CD1c-positive myeloid dendritic cell (primary cell): ENCODE results near the gene ZEB2.

ENCODE experiments used
- DNase-seq: peaks from one replicate; pipeline ENCODE4 v3.0.0-alpha.2; 2016; ENCODE audit errors: extremely low spot score

ZEB2 gene

DNA sequence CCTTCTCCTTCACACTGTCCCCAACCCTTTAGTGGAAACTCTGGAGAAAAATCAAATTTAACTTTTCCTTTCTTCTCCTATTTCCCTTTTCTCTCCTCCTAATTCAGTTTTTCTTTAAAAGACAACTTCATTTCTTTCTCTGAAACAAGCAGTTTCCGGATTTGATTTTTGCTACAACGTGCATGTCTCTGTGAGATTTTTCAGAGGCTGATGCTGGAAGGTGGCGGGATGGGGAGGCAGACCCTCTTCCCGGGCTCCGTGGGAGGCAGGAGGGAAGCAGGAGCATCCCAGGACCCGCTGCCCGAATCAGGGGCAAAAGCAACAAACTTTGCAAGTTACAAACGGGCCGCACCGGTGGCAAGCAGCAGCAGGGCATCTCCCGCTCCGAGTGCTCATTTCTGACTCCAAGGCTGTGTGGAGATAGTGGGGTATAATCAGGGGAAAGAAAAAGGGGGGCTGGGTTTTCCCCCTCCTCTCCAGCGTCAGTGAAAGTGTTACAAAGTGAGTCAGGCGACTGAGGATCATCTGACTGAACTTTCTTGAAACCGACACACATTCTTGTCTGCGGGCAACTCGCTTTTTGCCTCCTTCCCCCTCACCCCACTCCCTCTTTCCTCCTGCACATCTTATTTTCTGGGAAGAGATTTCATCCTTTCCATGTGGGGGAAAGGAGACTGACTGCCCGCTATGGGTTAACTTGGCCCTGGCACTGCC is 6.4 kb downstream of the ZEB2 start:
- DNase-seq: no peak

DNA sequence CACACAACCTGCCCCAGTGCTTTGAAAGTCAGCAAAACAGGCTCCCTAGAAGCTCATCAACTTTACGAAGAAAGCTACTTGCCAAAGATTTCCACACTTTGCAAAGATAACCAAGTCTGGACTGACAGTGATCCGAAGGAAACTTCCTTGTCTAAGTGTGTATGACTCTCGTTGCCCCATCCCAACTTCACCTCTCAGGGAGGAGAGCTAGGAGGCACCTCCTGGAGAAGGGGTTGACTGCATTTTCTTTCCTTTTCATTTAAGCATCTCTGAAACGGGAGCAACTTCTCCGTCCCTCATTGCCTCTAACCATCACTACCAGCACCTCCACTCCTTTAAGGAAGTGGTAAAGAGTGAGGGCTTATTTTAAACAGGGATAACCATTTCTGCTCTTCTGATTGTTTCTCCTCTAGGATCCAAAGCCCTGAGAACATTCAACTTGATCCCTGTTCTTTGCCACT is 7.0 kb downstream of the ZEB2 start:
- DNase-seq: no peak

DNA sequence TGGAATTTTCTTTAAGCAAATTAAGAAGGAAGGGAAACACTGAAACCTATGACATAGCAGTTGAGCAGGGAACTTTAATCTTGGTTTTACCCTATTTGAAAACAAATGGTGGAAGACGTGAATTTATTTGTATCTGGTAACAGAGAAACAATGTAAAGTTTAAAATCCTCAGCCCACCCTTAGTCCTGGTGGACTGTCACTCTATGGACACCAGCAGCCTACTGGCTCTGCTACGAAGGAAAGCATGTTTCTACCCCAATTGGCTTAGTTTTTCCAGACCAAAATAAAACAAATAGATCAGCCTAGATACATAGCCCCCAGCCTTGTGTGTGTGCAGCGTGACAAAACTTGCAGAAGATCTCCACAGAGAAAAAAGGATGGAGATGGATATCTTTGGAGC is 7.4 kb downstream of the ZEB2 start:
- DNase-seq: no peak

DNA sequence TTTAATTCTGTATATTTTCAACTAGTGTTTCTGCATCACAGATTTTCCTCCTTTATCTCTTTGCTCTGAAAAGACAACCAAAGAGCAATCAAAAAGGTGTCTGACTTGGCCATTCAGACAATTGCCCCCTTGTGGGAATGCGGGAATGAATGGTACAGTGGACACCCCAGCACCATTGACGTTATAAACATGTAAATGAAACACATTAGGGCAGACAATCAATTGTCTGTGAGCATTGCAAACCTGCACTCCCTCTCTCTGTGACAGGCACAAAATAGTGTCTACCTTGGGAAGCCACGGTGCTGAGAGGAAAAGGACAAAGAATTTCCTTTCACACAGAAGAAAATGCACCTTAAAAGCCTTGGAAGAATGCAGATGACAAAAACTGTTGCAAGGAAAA is 8.0 kb downstream of the ZEB2 start:
- DNase-seq: no peak

DNA sequence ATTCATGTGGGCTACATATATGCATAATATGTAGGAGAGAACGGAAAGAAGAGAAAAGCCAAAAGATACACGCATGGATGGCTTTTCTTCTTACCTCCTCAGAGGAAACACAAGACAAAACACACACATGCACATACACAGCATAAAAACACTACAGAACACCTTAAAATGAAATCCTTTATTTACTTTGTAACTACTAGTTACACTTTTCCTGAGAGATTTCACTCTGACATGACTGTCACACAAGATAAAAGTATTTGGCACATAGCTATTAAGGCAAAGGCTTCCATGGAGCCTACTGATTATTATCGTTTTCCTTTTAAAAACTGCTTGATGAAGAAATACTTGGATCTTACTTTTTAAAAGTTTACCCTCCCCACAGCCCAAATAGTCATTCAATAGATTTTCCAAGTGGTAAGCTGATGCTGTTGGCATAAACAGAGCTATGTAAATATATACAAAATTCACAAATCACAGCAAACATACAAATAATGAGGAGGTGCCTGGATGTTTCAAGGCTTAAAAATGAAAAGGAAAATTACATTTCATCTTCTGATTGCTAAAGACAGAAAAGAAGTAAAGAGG is 8.6 kb downstream of the ZEB2 start:
- no peak for DNase-seq

DNA sequence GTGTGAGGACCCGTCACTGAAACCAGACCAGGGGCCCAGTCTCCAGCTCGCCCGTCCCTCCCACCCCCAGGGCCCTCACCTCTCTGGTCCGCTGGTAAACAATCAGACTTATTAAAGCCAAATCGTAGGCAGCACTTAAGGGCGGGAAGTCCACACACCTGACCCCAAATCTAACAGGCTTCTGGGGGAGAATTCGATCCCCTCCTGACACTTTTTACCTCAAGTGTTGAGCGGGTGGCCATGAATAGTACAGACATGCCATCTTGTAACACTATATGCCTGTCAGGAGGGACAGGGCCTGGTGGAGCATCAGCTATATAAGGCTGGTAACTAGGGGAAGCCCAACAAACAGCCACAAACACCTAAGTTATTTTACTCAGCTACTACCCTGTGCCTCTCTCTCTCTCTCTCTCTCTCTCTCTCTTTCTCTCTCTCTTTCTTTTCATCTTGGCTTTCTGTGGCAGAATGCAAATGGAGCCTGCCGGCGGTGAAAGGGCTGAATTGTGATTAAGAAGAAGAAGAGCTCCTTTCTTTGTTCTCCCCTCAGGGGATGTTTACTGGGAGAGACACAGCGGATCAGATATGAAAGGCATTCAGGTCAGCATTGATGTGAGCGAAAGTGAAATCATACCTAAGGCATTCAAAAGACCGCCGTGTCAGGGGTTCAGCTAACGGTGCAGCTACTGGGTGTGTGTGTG is 9.5 kb downstream of the ZEB2 start:
- peak; percentile 59 for DNase-seq

DNA sequence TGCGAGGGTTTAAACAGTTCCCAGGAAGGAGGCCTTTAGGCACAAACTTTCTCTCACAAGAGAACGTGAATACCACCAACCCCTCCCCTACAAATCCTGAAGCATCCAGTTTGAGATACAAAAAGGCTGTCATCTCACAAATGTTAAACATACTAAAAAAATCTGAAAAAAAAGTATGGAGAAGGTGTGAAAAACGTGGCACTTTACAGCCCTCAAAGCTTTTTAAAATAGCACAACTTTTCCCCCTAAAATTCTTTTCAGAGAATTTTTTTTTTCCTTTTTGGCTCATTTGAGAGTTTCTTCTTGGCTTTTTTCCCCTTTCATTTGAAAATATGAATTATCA is 10.1 kb downstream of the ZEB2 start:
- DNase-seq: no peak

DNA sequence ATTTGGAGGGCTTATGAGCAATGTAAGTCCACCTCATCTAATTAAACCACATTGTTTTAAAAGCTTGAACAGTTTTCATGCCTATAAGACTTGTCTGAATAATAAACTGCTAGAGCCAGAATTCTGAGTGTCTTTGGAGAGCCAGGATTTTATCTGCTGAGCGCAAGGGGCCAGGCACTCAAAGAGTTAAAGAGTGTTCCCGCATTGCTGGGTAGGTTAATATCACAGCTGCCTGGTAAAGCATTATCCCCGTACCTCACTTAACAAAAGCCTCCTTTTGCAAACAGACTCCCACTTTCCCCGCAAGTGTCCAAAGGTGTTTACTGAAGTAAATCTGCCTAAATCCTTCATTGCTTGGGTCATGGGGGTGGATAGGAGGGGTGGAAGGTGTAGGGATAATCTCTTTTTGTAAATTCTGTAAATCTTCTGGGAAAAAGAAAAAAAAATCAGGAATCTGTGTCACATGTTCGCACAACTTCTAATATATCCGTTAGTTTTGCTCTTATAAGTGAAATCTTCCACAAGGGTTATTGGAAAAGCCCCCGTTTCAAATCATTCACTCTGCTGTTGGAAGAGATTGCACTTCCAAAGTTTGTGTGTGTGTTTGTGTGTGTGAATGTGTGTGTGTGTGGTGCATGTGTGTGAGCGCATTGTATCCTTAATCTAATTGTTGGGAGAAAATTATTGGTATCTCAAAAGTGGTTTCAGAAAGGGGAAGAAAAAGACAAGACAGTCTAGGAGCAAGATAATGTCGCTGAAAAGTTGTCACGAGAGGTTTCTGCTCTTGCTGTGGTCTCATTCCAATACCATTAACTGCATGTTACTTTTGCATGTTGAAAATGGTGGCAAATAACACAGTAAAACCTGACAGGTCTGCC is 10.7 kb downstream of the ZEB2 start:
- DNase-seq: peak; percentile 66

DNA sequence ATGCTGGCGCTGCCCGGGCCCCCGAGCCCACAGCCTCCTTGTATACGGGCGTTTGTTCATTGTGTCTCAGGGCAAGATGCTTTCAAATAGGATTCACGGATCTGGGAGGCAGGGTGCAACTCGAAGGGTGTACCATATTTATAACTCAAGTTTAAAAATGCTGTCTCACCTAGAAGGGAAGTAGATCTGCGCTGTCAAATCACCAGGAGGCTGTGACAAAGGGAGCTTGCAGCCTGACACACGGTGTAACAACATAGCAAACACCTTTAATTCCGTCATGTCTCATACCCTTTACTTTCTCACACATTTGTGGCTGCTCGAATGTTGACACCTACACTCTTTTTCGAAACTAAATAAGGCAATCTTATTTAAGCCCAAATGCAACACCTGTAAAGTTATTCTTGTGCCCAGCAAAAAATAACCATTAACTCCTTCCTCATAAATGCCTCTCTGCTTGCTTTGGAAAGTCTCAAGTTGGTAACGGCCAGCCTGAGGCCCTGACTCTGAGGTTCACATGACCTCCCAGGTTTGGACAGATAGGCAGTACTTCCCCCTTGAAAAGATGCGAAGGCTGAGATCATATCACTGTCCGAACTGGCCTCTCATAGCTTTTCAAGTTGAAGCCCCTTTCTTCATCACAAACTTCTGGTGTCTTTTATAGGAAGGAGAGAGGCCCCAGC is 11.6 kb downstream of the ZEB2 start:
- DNase-seq: peak; percentile 74

DNA sequence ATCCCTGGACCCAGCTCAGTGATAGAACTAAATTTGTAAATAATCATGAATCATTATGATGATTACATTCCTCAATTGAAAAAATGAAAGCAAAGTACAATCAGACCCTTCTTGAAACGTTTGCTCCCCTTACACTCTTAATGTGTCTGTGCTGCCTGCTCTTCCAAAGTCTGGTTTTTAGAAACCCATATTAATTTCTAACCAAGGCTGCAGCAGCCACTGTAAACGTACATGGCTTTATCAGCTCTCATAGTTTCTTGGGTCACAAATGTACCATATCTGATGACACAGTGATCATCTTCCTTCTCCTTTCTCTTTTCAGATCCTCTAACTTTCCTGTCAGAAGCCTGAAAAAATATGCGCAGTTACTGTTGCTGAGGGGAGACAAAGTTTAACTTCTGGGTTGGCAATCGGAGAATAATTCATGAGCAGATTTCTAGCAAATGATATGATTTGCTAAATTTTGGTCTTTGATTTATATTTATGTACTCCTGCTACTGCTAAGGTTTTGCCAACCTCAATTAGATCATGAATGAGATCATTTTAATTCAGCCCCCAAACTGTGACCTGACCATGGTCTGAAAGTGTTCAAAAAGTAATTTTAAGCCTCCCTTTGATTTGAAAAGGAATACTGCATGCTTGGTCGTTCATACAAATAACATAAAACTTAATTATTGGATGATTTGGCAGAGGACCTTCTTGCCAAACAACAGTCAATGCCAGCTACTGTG is 12.3 kb downstream of the ZEB2 start:
- peak; percentile 79 for DNase-seq

DNA sequence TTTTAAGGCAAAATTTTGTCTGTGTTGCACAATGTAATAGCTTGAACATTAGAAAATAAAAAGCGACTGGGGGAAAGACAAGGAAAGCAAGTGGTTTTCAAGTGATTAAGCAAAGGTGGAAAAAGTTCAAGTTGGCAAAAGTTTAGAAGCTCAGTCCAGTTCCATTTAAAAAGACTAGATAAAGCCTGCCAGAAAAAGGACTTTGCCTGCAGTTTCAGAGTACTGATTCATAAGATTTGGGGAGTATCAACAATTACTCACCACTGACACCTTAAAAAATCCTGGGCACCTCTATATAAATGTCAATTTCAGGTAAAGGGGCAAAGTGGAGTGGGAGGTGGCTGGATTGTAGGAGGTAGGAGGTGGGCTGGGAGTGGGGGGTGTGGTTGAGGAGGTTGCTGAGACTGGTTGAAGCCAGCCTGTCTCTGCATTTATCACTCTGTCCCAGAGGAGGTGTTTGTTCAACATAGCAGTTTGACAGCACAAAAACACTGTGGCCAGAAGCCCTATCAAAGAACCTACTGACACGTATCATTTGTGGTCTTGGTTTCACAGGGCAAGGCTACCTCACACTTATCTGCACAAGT is 14.6 kb downstream of the ZEB2 start:
- no peak for DNase-seq

DNA sequence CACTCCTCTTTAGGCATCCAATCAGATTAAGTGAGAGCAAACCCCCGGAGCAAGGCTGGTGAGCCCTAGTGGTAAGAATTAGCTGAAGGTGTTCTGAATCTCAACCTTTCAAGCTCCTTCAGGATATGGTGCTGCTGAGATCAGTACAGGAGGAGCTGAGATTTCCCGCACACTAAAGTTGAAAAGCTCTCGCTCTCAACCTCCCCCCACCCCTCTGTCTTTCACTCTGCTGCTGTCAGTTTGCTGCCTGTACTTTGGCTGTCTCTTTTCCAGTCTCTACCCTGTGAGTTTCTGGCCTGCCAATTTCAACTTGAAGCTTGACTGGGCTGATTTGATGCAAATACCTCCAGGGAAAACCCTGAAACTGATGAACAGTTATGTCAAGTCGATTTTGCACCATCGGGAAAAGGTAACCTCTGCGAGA is 15.7 kb downstream of the ZEB2 start:
- no peak for DNase-seq

DNA sequence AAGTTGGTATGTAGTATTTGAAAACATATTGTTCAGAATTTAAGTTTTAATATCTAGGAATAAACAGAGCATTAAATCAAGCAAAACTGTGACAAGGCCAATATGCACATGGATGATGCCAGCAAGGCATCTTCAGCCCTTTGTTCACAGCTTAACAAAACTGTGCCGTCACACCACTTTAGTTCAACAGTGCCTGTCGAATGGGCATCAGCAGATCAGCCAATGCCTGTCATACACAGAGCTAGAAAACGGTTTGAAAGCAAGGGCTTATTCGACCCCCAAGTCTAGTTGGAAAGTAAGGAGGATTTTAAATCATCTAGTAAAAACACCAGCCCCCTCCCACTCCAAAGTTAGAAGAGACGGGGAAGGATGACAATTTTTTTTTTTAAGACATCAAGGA is 16.7 kb downstream of the ZEB2 start:
- no peak for DNase-seq

DNA sequence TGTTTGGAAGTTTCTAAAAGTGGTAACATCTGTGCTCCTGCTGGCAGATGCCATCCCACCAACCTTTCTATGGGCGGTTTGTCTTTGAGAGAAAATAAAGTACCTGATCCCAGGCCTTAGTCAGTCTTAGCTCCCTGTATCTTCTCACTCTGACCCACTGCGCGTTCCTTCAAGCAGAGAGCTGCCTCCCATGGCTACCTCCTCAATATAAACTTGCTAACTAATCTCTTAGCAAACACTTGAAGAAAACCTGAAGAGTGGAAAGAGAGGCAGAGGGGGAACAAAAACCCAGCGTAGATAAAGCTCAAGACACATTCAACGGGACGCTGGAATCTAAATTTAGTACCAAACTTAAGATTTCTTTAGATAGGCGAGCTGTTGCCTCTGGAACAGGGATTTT is 17.6 kb downstream of the ZEB2 start:
- no peak for DNase-seq

DNA sequence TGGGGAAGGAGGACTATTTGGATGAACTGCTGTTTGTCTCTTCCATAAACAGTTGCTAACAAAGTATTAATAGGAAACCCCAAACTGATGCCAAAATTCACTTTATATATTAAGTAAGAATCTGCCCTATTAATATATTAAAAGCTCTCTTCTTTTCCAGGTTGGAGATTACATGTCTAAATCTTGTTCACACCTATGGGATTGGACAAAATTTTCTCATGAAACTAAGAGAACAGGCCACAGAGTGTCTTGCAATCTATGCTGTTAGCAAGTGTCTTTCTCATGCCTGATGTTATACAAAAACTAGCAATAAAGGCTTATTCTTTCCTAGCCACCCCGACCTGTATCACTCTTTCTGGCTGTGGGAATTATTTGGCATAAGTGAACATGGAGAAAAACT is 18.3 kb downstream of the ZEB2 start:
- no peak for DNase-seq

DNA sequence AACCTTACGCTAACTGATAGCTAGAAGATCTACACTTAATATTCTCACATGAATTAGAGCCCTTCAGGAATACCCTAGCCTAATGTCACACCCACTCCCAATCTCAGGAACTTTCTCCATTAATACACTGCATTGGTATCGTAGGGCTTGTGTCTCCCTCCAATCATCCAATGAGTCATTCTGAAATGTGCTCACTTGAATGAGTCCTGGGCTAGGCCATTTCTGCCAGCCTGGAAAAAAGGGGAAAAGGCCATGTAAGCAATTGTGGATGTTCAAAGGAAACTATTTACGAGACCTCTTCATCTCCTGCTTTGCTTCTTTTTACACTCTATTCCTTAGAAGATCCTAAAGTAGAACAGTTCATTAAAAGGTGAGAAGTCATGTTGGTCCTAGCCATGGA is 18.8 kb downstream of the ZEB2 start:
- no peak for DNase-seq

DNA sequence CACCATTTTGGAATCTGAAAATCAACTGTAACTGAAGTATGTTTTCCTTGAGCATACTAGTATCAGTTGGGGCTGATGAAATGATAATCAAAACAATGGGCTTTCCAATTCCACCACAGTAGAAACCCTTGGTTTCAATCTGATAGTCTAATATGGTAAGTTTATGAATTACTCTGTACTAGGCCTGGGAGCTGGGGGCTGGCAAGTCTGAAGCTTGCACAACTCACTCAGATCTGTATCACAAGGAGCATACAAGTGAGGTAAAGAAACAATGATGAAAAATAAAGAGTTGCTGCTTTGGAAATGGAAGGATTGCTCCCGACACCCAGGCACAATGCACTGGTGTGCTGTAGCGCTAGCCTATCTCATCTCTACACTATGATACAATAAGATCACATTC is 19.4 kb downstream of the ZEB2 start:
- no peak for DNase-seq

DNA sequence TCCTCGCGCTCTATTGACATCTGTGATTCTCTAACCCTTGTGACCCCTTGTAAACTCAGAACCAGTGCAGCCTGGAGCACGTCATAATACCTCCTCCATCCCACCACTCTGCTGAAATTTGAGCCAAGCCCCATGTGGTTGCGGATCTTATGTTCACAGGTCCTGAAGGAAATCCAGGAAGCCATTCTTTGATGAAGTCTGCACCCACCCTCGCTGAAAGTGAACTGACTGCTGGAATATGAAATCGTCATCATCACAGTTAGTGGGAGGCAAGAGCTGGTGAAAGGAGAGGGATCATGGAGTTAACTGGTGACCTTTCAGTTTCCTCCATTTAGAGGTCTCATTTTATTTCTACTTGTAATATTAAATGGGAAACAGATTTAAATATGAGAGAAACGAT is 21.6 kb downstream of the ZEB2 start:
- DNase-seq: no peak

DNA sequence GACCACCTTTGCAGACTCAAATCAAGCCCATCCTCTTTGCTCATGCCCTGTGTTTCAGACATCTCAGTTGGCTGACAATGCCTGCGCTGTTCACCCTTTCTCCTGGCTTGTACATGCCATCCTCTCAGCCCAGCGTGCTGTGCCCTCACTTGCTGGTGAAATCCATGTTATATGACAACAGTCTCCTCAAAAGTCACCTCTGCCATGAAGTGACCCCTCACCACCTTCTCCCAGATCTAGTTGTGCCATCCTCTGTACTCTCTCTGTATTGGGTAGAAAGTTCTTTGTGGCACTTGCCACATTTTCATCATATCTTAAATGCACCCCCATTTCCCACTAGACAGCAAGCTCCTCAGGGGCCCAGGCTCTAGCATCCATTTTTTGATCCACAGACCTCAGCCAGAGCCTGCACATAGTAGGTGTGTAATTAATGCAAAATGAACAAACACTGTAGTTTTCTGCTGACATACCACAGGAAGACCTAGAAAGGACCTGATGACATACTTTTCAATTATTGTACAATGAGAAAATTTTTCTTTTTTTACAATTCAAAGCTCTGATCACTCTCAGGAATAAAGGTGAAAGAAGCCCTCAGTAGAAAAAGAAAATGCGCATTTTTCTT is 22.8 kb downstream of the ZEB2 start:
- DNase-seq: no peak
